HG02938 (cell line): ENCODE results near the gene ENOPH1.

Experiments
- ATAC-seq: cut with Tn5 transposase; IDR thresholded peaks from one replicate; pipeline ENCODE4 v1.9.1; 2021; ENCODE audit warnings: mild to moderate bottlenecking, moderate library complexity; ENCODE audit not compliant: unreplicated experiment

ENOPH1 gene

GRCh38 chr4:82501154-82501442 lies 70.7 kb downstream of the ENOPH1 start:
- no peak for ATAC-seq

DNA sequence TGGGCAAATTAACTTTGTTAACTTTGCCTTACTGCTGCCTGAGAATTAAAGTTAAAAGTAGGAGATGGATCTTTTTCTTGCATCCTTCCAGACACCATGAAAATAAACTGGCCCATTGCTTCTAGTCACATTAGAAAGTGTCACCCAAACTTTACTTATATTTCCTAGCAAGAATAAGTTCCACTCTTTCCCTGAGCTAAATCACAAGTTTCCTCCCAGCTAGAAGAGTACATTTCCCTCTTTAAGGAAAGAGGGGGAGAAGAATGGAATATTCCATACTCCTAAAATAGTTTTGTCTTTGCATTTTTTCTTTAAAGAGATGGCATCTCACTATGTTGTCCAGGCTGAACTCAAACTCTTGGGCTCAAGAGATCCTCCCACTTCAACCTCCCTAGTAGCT lies 77.6 kb downstream of the ENOPH1 start:
- no peak for ATAC-seq

DNA sequence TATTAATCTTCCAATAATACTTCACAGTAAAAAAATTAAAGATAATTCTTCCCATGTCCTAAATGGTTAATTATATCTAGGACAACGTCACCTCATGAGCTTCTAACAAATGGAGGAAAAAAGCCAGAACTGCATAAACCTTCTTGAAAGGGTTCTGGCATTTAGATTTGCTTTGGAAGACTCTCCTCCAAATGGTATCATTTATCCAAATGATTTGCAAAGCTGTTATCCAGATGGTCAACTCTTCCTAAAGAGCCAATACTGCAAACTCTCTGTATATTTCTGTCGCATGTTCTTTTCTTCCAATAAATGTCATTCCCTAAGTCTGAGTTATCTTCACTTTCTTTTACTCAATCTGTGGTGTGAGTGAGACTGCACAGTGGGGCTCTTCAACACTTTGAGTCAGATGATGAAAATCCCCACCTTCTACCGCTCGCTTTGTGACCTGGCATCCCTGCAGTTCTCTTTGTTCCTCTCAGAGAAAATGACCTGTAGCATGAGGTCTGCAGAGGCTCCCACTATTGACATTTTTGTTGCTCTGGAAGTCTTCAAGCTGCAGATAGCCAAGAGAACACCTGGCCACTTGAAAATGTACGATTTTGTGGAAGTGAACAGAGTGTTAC lies 78.5 kb downstream of the ENOPH1 start:
- no peak for ATAC-seq

GRCh38 chr4:82510216-82510615 lies 79.8 kb downstream of the ENOPH1 start:
- no peak for ATAC-seq
